ENCODE data around the gene CLCF1.
A peak's percentile ranks its signal among the peaks of the same experiment; 100 is the strongest.
"Not testable (repeated sequence)": the region's sequence is repeated elsewhere in the genome, so short reads cannot be mapped to it uniquely, and the experiment has no call there.

The CLCF1 gene

DNA sequence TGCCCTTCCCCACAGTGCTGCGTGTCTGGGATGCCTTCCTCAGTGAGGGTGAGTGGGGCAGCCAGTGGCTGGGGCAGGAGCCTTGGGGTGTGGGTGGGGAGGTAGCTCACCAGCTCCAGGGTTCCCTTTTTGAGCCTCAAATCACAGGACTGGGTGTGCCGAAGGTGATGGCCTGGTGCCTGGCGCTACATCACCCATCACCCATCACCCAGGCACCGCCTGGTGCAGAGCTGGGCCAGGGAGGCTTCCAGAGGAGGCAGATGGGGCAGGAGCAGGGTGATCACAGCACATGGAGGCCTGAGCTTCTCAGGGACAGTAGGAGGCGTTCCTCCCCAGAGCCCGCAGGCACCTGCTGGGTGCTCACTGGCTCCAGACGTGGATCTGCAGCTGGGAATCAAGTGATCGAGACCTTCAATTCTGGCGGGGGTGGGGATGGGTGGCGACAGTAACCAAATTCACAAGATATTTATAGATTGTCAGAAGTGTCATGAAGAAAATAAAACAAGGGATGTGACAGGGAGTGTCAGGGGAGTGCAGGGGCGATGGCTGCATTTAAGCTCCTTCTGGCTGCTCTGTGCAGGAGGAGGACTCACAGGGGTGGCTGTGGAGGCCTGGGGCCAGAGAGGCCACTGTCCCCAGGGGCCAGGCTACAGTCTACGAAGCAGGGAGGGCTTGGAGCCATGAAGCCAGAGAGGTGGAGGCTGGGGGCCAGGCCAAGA is 33.7 kb upstream of the CLCF1 start:
- H3K27ac ChIP-seq, result no peak overlapping the region

DNA sequence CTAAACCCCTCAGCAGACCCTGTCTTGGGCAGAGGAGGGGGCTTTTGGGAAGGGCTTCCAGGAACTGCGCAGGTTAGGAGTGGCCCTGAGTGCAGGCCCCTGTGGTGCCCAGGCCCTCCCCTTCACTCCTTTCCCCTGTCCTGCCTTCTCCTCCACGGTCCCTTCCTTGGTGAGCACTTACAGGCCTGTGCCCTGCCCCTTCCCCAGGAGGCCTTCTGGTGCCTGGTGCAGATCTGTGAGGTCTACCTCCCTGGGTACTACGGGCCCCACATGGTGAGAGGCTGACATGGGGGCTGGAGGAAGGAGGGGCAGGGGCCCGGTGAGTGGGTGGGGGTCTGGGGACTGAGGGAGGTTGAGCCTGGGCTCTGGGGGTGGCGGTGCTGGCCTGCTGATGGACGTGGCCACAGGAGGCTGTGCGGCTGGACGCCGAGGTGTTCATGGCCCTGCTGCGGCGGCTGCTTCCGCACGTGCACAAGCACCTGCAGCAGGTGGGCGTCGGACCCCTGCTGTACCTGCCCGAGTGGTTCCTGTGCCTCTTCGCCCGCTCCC is 33.1 kb upstream of the CLCF1 start:
- TF ChIP-seq, protein P1, sequence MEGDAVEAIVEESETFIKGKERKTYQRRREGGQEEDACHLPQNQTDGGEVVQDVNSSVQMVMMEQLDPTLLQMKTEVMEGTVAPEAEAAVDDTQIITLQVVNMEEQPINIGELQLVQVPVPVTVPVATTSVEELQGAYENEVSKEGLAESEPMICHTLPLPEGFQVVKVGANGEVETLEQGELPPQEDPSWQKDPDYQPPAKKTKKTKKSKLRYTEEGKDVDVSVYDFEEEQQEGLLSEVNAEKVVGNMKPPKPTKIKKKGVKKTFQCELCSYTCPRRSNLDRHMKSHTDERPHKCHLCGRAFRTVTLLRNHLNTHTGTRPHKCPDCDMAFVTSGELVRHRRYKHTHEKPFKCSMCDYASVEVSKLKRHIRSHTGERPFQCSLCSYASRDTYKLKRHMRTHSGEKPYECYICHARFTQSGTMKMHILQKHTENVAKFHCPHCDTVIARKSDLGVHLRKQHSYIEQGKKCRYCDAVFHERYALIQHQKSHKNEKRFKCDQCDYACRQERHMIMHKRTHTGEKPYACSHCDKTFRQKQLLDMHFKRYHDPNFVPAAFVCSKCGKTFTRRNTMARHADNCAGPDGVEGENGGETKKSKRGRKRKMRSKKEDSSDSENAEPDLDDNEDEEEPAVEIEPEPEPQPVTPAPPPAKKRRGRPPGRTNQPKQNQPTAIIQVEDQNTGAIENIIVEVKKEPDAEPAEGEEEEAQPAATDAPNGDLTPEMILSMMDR (conservative IDR thresholded peaks at IDR 0.05), result no peak
- no peak overlapping the region for H3K27ac ChIP-seq

More for the DNA sequence above, 33.7 kb upstream of the CLCF1 start:
- TF ChIP-seq, protein P1 (conservative IDR thresholded peaks at IDR 0.05), result no peak

DNA sequence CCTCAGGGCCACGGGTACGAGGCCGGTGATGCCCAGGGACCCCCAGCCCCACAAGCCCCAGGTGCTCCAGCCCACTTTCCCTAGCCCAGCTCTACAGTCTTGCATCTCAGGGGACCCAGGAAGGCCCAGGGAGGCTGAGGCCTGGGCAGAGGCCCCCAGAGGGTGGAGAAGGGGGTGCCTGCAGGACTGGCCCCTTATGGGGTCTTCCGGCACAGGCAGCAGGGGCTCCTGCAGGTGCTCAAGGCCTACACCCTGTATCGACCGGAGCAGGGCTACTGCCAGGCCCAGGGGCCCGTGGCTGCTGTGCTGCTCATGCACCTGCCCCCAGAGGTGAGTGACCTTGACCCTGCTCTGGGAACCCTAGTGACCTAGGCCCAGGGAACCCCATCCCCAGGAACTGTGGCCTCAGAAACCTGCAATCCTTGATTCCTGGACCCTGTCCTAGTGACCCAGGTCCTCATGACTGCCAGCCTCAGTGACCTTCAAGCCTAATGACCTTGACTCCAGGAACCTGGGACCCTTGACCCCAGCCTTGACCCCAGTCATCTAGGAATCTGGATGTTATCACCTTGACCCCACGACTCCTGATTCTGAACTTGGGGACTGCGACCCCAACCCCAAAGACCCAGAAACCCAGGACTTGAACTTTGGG is 32.4 kb upstream of the CLCF1 start:
- H3K27ac ChIP-seq, result no peak overlapping the region

DNA sequence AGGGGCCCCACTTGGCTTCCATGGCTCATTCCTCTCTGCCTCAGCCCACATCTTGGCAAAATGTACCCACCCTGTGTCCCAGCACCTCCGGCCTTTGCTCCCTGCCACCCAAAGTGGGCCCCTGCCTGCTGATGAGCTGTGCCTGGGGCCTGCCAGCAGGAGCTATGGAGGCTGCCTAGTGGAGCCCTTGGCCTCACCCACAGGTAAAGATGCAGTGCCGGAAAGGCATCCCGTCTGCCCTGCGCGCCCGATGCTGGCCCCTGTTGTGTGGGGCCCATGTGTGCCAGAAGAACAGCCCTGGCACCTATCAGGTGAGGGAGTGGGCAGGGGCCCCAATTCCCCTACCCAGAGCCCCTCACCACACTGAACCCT is 31.8 kb upstream of the CLCF1 start:
- TF ChIP-seq, protein P1 (conservative IDR thresholded peaks at IDR 0.05), result no peak
- H3K27ac ChIP-seq, result no peak overlapping the region

More for the DNA sequence above, 32.4 kb upstream of the CLCF1 start:
- TF ChIP-seq, protein P1 (conservative IDR thresholded peaks at IDR 0.05), result no peak

DNA sequence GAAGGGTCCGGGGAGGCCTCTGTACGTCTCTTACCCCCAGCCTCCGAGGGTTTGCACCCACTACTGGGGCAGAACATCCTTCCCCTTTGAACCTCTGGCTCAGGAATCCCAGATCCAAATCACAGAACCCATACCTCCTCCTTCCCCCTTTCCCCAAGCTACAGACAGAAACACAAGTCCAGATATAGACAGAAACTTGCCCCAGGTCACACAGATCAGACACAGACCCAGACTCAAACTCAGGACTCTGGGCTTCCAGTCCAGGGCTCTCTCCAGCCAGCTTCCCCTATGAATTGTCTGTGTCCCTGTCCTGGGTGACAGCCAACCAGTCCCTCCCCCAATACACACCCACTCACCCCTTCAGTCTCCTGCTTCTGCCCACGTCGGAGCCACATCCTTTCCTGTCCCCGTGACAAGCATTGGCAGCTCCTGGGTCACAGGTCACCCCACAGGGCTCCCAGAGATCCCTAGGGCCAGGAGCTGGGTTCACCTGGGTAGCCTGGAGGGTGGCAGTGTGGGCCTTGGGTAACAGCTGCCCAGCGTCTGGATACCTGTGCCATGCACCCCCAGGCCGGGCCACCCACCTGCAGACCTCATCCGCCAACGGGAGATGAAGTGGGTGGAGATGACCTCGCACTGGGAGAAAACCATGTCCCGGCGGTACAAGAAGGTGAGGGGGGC is 31.3 kb upstream of the CLCF1 start:
- H3K27ac ChIP-seq, result no peak overlapping the region
- TF ChIP-seq, protein P1 (conservative IDR thresholded peaks at IDR 0.05), result no peak

DNA sequence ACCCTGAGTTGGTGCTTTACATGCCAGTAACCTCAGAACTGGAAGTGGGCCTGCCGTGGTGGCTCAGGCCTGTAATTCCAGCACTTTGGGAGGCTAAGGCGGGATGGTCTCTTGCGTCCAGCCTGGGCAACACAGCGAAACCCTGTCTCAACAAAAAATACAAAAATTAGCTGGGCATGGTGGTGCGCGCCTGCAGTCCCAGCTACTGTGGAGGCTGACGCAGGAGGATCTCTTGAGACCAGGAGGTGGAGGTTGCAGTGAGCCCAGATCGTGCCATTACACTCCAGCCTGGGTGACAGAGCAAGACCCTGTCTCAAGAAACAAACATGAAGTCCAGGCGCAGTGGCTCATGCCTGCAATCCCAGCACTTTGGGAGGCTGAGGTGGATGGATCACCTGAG is 29.7 kb upstream of the CLCF1 start:
- H3K27ac ChIP-seq, result not testable (repeated sequence)

DNA sequence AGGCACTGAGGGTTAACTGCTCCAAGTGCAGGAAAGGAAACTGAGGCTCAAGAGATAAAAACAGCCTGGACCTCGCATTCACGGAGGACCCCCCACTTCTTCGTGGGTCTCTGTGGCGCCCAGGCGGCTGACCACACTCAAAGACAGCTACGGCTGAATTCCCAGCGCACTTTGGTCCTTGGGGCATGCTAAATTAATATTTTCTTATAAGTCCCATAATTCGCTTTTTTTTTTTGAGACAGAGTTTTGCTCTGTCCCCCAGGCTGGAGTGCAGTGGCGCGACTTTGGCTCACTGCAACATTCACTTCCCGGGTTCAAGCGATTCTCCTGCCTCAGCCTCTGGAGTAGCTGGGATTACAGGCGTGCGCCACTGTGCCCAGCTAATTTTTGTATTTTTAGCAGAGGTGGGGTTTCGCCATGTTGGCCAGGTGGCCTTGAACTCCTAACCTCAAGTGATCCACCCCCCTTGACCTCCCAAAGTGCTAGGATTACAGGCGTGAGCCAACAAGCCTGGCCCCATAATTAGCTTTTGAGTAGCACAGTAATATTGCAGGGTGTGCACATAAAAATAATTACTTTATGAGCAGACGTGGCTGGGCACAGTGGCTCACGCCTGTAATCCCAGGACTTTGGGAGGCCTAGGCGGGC is 28.9 kb upstream of the CLCF1 start:
- peak overlapping the region; percentile 99 for H3K27ac ChIP-seq

DNA sequence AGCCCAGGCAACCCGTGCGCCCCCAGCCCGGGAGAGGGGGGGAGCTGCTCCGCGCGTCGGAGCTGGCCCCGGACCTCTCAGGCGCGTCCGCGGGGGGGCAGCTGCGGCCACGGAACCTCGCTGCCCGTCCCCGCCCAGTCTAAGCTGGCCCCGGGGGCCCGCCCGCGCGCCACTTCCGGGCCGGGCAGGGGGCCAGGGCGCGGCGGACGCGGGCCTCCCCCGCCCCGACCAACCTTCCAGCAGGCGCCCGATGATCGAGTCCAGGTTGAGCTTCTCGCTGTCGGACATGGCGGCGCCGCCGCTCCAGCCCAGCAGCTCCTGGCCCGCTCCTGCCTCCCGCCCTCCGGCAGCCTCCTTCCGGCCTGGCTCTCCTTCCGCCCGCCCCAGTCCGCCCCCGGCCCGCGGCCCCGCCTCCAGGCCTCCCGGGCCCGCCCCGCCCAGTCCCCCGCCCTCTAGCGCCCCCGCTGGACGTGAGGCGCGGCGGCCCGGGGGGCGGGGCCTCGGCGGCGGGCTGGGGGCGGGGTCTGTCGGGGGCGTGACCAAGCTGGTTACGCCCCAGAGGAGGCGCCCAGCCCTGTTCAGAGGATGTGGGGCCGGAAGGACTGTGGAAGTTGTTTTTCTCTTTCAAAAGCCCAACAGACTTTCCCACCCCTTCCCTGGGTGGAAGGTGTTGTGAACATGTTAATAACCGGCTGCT is 28.2 kb upstream of the CLCF1 start, which contains the start of gene PPP1CA:
TSS of gene PPP1CA (minus strand) at position 364 of the 697 bp plus-strand sequence. CDS start at position 288, 76 bp downstream.
- TF ChIP-seq, protein P1 (conservative IDR thresholded peaks at IDR 0.05), result peak; percentile 100
- peak within 1 kb of the TSS; percentile 99 for H3K27ac ChIP-seq

Data from VCaP (cell line).